ENCODE results near the gene ARHGAP4. TPM values are rescaled to one million over a fixed set of nuclear protein-coding genes. Genes with fewer than 3 reads are reported as not detected.

The ARHGAP4 gene
- total and polyA plus RNA-seq, 2 donors (not counting 1 experiment from before 2014, with no cell fraction given): 0.51 to 1.5 TPM

DNA sequence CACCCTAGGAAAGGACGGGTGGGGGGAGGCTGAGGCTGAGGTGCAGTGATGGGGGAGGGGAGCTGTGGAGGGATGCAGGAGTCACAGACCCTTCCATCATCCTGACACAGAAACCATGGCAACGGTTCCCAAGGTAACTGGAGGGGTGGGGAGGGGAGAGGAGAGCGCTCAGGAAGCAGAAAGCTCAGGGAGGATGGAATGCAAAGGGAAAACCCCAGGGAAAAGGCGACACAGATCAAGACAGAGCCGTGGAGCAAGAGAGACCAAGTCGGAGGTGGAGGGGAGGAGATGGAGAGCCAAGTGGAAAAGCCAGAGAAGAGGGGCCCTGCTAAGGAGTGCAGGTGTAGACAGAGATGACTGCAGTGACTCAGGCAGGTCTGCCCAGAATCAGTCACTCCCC lies 54.6 kb downstream of the ARHGAP4 start:
- Histone ChIP-seq H3K27me3 (ENCODE audit: control insufficient read depth, insufficient read depth, low read length) (no peaks in the 10 kb centered on the region), H3K4me2 (ENCODE audit: extremely low read depth, insufficient read depth, low read length) (no peak overlapping the region), H3K9me3 (ENCODE audit: control insufficient read depth, insufficient read depth, low read depth, low read length) (no peaks in the 10 kb centered on the region), H3K4me1 (ENCODE audit: control insufficient read depth, extremely low read depth, insufficient read depth, low read length) (no peaks in the 10 kb centered on the region), H3K27ac (ENCODE audit: insufficient read depth, low read length) (no peak overlapping the region), H3K36me3 (ENCODE audit: control insufficient read depth, insufficient read depth, low read length) (no peaks in the 10 kb centered on the region), H3K9ac (ENCODE audit: insufficient read depth, low read length) (no peak overlapping the region), H4K20me1 (ENCODE audit: control insufficient read depth, extremely low read depth, insufficient read depth, low read length) (no peaks in the 10 kb centered on the region), H3K4me3 (replicated peaks in 1 of 4; ENCODE audit: control extremely low read depth in 1 of 4, insufficient read depth in 1 of 4, low read depth in 3 of 4, low read length in 4 of 4) (no peak overlapping the region), H2AFZ (ENCODE audit: low read length) (no peak overlapping the region), H3K79me2 (ENCODE audit: control insufficient read depth, insufficient read depth, low read length) (no peaks in the 10 kb centered on the region)
- TF ChIP-seq EZH2 (IDR thresholded peaks at IDR 0.05; ENCODE audit: low read length, missing control alignments): no peak
- TF ChIP-seq, protein P1, sequence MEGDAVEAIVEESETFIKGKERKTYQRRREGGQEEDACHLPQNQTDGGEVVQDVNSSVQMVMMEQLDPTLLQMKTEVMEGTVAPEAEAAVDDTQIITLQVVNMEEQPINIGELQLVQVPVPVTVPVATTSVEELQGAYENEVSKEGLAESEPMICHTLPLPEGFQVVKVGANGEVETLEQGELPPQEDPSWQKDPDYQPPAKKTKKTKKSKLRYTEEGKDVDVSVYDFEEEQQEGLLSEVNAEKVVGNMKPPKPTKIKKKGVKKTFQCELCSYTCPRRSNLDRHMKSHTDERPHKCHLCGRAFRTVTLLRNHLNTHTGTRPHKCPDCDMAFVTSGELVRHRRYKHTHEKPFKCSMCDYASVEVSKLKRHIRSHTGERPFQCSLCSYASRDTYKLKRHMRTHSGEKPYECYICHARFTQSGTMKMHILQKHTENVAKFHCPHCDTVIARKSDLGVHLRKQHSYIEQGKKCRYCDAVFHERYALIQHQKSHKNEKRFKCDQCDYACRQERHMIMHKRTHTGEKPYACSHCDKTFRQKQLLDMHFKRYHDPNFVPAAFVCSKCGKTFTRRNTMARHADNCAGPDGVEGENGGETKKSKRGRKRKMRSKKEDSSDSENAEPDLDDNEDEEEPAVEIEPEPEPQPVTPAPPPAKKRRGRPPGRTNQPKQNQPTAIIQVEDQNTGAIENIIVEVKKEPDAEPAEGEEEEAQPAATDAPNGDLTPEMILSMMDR (conservative IDR thresholded peaks at IDR 0.05 in 1 of 2, IDR thresholded peaks at IDR 0.05 in 1 of 2; ENCODE audit: low read depth in 1 of 2, low read length in 2 of 2): no peak
- no peak for DNase-seq (ENCODE audit: low read depth in 2 of 2)

DNA sequence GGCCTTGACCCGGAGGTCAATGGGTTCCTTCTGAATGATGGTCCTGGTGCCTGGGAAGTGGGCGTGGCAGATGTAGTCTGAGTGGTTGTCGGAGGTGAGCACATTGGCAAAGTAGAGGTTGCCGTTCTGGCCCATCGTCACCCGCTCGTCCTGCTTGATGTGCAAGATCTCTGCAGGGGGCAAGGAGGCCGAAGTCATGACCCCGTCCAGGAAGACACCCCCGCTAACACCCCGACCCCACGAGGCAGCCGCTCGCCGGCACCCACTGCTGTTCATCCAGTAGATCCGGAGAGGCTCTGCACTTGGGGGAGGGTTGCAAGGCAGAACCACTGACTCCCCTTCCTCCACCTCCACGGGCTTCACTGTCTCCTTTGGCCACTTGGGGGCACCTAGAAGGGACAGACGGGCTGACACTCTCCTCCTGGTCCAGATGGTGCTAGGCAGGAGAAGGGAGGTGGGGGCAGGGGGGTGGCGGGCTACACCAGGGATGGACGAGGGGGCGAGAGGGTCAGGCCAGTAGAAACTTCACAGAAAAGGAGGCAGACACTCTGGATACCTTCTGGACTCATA lies 55.2 kb downstream of the ARHGAP4 start:
- Histone ChIP-seq H4K20me1 (ENCODE audit: control insufficient read depth, extremely low read depth, insufficient read depth, low read length) (no peaks in the 10 kb centered on the region), H3K27me3 (ENCODE audit: control insufficient read depth, insufficient read depth, low read length) (no peaks in the 10 kb centered on the region), H3K9ac (ENCODE audit: insufficient read depth, low read length) (no peak overlapping the region), H2AFZ (ENCODE audit: low read length) (no peak overlapping the region), H3K27ac (ENCODE audit: insufficient read depth, low read length) (no peak overlapping the region), H3K4me1 (ENCODE audit: control insufficient read depth, extremely low read depth, insufficient read depth, low read length) (no peaks in the 10 kb centered on the region), H3K9me3 (ENCODE audit: control insufficient read depth, insufficient read depth, low read depth, low read length) (no peaks in the 10 kb centered on the region), H3K79me2 (ENCODE audit: control insufficient read depth, insufficient read depth, low read length) (no peaks in the 10 kb centered on the region), H3K36me3 (ENCODE audit: control insufficient read depth, insufficient read depth, low read length) (no peaks in the 10 kb centered on the region), H3K4me2 (ENCODE audit: extremely low read depth, insufficient read depth, low read length) (no peak overlapping the region), H3K4me3 (replicated peaks in 1 of 4; ENCODE audit: control extremely low read depth in 1 of 4, insufficient read depth in 1 of 4, low read depth in 3 of 4, low read length in 4 of 4) (no peak overlapping the region)
- TF ChIP-seq EZH2 (IDR thresholded peaks at IDR 0.05; ENCODE audit: low read length, missing control alignments): no peak
- TF ChIP-seq, protein P1 (conservative IDR thresholded peaks at IDR 0.05 in 1 of 2, IDR thresholded peaks at IDR 0.05 in 1 of 2; ENCODE audit: low read depth in 1 of 2, low read length in 2 of 2): no peak
- no peak for DNase-seq (ENCODE audit: low read depth in 2 of 2)

DNA sequence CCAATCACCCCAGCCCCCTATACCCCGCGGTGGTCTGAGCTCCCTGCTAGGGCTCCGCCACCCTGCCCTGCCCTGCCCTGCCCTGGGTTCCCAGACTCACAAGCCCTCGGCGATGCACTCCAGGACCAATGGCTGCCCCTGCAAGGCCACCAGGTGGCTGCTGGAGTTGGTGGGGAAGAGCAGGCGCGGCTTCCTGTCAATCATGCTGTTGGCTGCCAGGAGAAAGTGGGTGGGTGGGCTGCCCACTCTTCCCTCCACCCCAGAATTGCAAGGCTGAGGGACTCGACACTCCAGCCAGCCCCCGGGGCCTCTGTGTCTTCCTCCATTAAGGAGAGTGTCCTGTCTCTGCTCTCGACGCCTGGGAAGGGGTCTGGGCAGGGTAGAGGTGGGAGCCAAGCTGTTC lies 55.8 kb downstream of the ARHGAP4 start:
- Histone ChIP-seq H3K27me3 (ENCODE audit: control insufficient read depth, insufficient read depth, low read length) (no peaks in the 10 kb centered on the region), H3K4me2 (ENCODE audit: extremely low read depth, insufficient read depth, low read length) (no peak overlapping the region), H3K27ac (ENCODE audit: insufficient read depth, low read length) (no peak overlapping the region), H3K4me3 (replicated peaks in 1 of 4; ENCODE audit: control extremely low read depth in 1 of 4, insufficient read depth in 1 of 4, low read depth in 3 of 4, low read length in 4 of 4) (no peak overlapping the region), H3K9me3 (ENCODE audit: control insufficient read depth, insufficient read depth, low read depth, low read length) (no peaks in the 10 kb centered on the region), H3K9ac (ENCODE audit: insufficient read depth, low read length) (no peak overlapping the region), H4K20me1 (ENCODE audit: control insufficient read depth, extremely low read depth, insufficient read depth, low read length) (no peaks in the 10 kb centered on the region), H2AFZ (ENCODE audit: low read length) (no peak overlapping the region), H3K4me1 (ENCODE audit: control insufficient read depth, extremely low read depth, insufficient read depth, low read length) (no peaks in the 10 kb centered on the region), H3K36me3 (ENCODE audit: control insufficient read depth, insufficient read depth, low read length) (no peaks in the 10 kb centered on the region), H3K79me2 (ENCODE audit: control insufficient read depth, insufficient read depth, low read length) (no peaks in the 10 kb centered on the region)
- no peak for DNase-seq (ENCODE audit: low read depth in 2 of 2)
- TF ChIP-seq EZH2 (IDR thresholded peaks at IDR 0.05; ENCODE audit: low read length, missing control alignments): no peak
- TF ChIP-seq, protein P1 (conservative IDR thresholded peaks at IDR 0.05 in 1 of 2, IDR thresholded peaks at IDR 0.05 in 1 of 2; ENCODE audit: low read depth in 1 of 2, low read length in 2 of 2): no peak

Data from fibroblast of lung (primary cell).